Measurements from ENCODE around the gene SEMA5B. TPM values are rescaled to one million over a fixed set of nuclear protein-coding genes. Genes with fewer than 3 reads are reported as not detected.

Gene SEMA5B
- total RNA-seq, 2 experiments from 2014 or later, result not detected

DNA sequence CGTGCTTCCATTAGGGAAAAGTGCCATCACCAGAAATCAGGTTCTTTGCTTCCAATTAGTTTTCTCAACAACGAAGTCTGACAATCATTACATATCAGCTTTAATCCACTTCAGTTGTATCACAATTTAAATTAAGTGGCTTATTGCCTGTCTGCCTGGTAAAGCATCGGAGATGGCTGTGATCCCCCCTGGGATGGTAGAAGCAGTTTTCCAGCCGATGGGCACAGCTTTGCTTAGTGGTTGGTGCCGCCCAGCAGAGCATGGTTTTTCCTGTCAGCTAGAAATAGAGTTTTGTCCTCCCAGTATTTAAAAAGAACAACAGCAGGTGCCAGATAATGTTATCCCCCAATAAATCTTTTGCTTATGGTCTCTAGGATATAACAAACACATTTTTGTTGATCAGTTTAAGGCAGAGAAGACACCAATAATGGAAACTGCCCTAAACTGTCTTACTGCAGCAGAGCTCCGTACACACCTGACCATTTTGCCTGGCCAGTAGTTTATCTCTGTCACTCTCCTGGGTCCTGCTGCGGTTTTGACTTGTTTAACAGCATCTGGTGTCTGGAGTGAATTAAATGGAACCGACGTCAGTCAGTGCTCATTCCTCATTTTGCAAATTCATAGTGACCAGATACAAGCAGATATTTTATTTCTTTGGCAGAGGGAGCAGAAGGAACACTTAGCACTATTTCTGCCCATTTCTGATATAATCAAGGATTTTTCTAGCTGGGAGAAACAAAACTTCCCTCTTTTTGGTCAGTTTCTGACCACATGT is 153.6 kb downstream of the SEMA5B start:
- POLR2A ChIA-PET, result interaction anchor here (0.6 kb wide), 1 partner anchor 836 kb away, joined by 3 read pairs; no protein-coding TSS in a partner anchor
- intact Hi-C loops (cut with DNase I, micrococcal nuclease), result no loop called here
- ATAC-seq (no peak), DNase-seq (no peak)
- Mint-ChIP-seq H3K4me1 (peaks cover 16% of the 10 kb centered on the region), H3K4me3 (no peak overlapping the region), H3K36me3 (ENCODE audit: low read depth) (peaks cover 9% of the 10 kb centered on the region), H3K9me3 (ENCODE audit: low read depth) (peaks cover 2% of the 10 kb centered on the region), H3K27me3 (no peaks in the 10 kb centered on the region), H3K27ac (no peak overlapping the region)
- CTCF ChIA-PET, result interaction anchor here (1.3 to 1.4 kb wide), 2 partner anchors 9 to 23 kb away, joined by 3 read pairs; no protein-coding TSS in a partner anchor

DNA sequence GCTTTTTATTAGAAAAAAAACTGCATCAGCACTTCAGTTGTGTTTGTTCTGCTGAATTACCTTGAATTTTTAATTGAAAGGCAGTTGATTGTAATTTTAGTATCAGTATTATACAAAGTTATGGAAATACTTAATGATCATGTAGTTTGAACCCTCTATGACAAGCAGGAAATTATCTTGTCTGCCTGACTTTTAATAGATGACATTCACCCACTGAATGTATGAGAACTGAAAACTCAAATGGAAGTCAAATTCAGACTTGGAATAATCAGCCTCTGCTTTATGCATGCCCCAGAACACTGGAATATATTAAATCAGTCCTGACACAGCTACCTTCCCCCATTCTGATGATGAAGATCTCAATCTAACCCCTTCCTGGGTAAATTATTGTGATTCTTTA is 159.2 kb downstream of the SEMA5B start:
- Mint-ChIP-seq H3K4me3 (no peak overlapping the region), H3K9me3 (ENCODE audit: low read depth) (no peaks in the 10 kb centered on the region), H3K27ac (no peak overlapping the region), H3K36me3 (ENCODE audit: low read depth) (no peaks in the 10 kb centered on the region), H3K4me1 (no peaks in the 10 kb centered on the region), H3K27me3 (no peaks in the 10 kb centered on the region)
- intact Hi-C loops (cut with DNase I, micrococcal nuclease), result no loop called here
- ChIA-PET POLR2A (no interaction called here), CTCF (no interaction called here)
- ATAC-seq, result no peak
- DNase-seq, result no peak

DNA sequence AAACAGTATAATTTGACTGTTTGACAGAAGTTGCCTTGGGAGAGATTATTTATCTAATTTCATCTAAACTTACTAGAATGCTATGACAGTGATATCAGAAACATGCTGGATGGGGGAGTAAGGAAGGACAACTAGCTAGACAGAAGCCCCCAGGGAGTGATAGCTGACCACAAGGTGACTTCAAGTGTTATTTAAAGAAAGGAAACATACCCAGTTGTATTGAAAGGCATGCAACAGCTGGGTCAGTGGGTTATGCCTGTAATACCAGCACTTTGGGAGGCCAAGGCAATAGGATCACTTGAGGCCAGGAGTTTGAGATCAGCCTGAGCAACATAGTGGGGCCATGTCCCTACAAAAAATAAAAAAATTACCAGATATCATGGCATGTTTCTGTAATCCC is 163.1 kb downstream of the SEMA5B start:
- H3K4me3 Mint-ChIP-seq, result no peak overlapping the region
- ATAC-seq (no peak), DNase-seq (no peak)
- ChIA-PET CTCF (no interaction called here), POLR2A (no interaction called here)
- H3K27me3 Mint-ChIP-seq, result no peaks in the 10 kb centered on the region
- intact Hi-C loops (cut with DNase I, micrococcal nuclease), result no loop called here
- peaks cover 2% of the 10 kb centered on the region for H3K36me3 Mint-ChIP-seq (ENCODE audit: low read depth)
- no peaks in the 10 kb centered on the region for H3K9me3 Mint-ChIP-seq (ENCODE audit: low read depth)
- no peak overlapping the region for H3K27ac Mint-ChIP-seq
- H3K4me1 Mint-ChIP-seq, result no peaks in the 10 kb centered on the region

DNA sequence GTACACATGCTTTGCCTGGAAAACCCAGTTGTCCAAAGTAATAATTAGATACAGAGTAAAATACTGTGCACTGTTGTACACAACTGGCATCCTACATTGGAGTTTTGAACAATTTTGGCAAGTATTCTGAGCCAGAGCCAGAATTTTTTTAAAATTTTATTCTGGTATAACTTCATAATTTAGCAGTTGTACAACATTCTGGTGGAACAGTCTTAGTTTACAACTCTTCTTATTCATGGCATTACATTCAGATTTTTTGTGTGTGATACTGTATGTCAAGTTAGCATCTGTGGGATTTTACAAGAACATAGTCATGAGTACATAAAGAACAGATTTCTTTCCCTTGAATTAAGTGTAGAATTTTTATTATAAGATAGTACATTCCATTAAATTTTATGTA is 165.2 kb downstream of the SEMA5B start:
- no peak overlapping the region for H3K27ac Mint-ChIP-seq
- DNase-seq (no peak), ATAC-seq (no peak)
- H3K4me3 Mint-ChIP-seq, result no peak overlapping the region
- H3K4me1 Mint-ChIP-seq, result peaks cover under 1% of the 10 kb centered on the region
- intact Hi-C loops (cut with DNase I, micrococcal nuclease), result no loop called here
- CTCF ChIA-PET, result no interaction called here
- peaks cover 2% of the 10 kb centered on the region for H3K36me3 Mint-ChIP-seq (ENCODE audit: low read depth)
- no peaks in the 10 kb centered on the region for H3K9me3 Mint-ChIP-seq (ENCODE audit: low read depth)
- H3K27me3 Mint-ChIP-seq, result no peaks in the 10 kb centered on the region
- POLR2A ChIA-PET, result no interaction called here

Other genes with a start within 250 kb of the SEMA5B start
- 1 to 10 TPM; 3.9 to 4.4 TPM for gene HSPBAP1, start 233.9 kb downstream of the SEMA5B start, total RNA-seq
- 1 to 10 TPM; 1.4 to 2.2 TPM for gene SLC49A4, start 232.7 kb downstream of the SEMA5B start, total RNA-seq
- gene PDIA5, start 39.3 kb upstream of the SEMA5B start, total RNA-seq, result 10 to 100 TPM; 19.5 to 20.7 TPM
- gene SEC22A, start 174.2 kb upstream of the SEMA5B start, total RNA-seq, result 10 to 100 TPM; 13.2 to 16.3 TPM

All from activated CD4-positive, alpha-beta T cell treated with anti-CD3 and anti-CD28 coated beads for 36 hours (primary cell).